WTC11 (cell line): ENCODE results near the gene MICAL2. TPM values are rescaled to one million over a fixed set of nuclear protein-coding genes. Genes with fewer than 3 reads are reported as not detected.

Experiments
- ATAC-seq: fragments of 200-7000 bp; cut with Tn5 transposase; 2 replicates; pipeline ENCODE4 v1.10.0; 2021; ENCODE audit warnings: mild to moderate bottlenecking, moderate library complexity
- CTCF ChIA-PET: fragments of 300-600 bp; sonication (Branson Sonifier 250); formaldehyde crosslinking; loops from one replicate; lab custom pipeline; 2021; ENCODE audit warnings: antibody characterized with exemption; lab: Charles Lee
- POLR2A ChIA-PET: fragments of 350-600 bp; sonication (Branson Sonifier 250); formaldehyde crosslinking; loops from one replicate; lab custom pipeline; 2021; ENCODE audit warnings: antibody characterized with exemption; lab: Charles Lee
- DNase-seq: peaks from one replicate; pipeline ENCODE4 v3.0.0; 2021; ENCODE audit warnings: low spot score
- H3K27ac Mint-ChIP-seq: 2 replicates; pipeline ENCODE4 v1.8.0; 2021; ENCODE audit warnings: mixed read lengths
- H3K27me3 Mint-ChIP-seq: 2 replicates; pipeline ENCODE4 v1.8.0; 2021; ENCODE audit warnings: low read depth, mild to moderate bottlenecking, moderate library complexity, mixed read lengths
- H3K36me3 Mint-ChIP-seq: 2 replicates; pipeline ENCODE4 v1.8.0; 2021; ENCODE audit warnings: mixed read lengths
- H3K4me1 Mint-ChIP-seq: 2 replicates; pipeline ENCODE4 v1.8.0; 2022; ENCODE audit warnings: mixed read lengths
- H3K4me3 Mint-ChIP-seq: 2 replicates; pipeline ENCODE4 v1.8.0; 2021; ENCODE audit warnings: mild to moderate bottlenecking, moderate library complexity, mixed read lengths
- H3K9me3 Mint-ChIP-seq: 2 replicates; pipeline ENCODE4 v1.8.0; 2021; ENCODE audit warnings: mixed read lengths
- AFF4 ChIP-seq: sonication (generic); formaldehyde crosslinking; IDR thresholded peaks from 2 replicates; pipeline ENCODE4 v1.8.1; 2023; ENCODE audit warnings: mild to moderate bottlenecking, missing genetic modification reagents, borderline replicate concordance
- ARID4B ChIP-seq: sonication (generic); formaldehyde crosslinking; IDR thresholded peaks from 2 replicates; pipeline ENCODE4 v1.8.0; 2023; ENCODE audit warnings: missing genetic modification reagents, mild to moderate bottlenecking, borderline replicate concordance
- E2F4 ChIP-seq: sonication (generic); formaldehyde crosslinking; IDR thresholded peaks from 2 replicates; pipeline ENCODE4 v1.8.1; 2022; ENCODE audit warnings: low read depth, mild to moderate bottlenecking, moderate library complexity, missing genetic modification reagents, borderline replicate concordance
- JAZF1 ChIP-seq: fragments of 250-450 bp; sonication (Bioruptor Pico); IDR thresholded peaks from 2 replicates; pipeline ENCODE4 v1.9.0; 2021; ENCODE audit warnings: moderate library complexity, mild to moderate bottlenecking, inconsistent platforms
- MYBL2 ChIP-seq: sonication (generic); formaldehyde crosslinking; IDR thresholded peaks from 2 replicates; pipeline ENCODE4 v1.8.1; 2023; ENCODE audit warnings: mild to moderate bottlenecking, moderate library complexity, missing genetic modification reagents
- PRDM15 ChIP-seq: sonication (generic); formaldehyde crosslinking; IDR thresholded peaks from 2 replicates; pipeline ENCODE4 v1.8.0; 2022; ENCODE audit warnings: missing genetic modification reagents
- SMAD4 ChIP-seq: sonication (generic); formaldehyde crosslinking; IDR thresholded peaks from 2 replicates; pipeline ENCODE4 v1.8.0; 2022; ENCODE audit warnings: mild to moderate bottlenecking, missing genetic modification reagents
- ZBTB43 ChIP-seq: sonication (generic); formaldehyde crosslinking; IDR thresholded peaks from 2 replicates; pipeline ENCODE4 v1.8.1; 2023; ENCODE audit warnings: mild to moderate bottlenecking, missing genetic modification reagents
- ZMAT4 ChIP-seq: fragments of 250-450 bp; sonication (Bioruptor Pico); IDR thresholded peaks from 2 replicates; pipeline ENCODE4 v1.9.0; 2021; ENCODE audit warnings: mild to moderate bottlenecking
- ZNF232 ChIP-seq: sonication (generic); formaldehyde crosslinking; IDR thresholded peaks from 2 replicates; pipeline ENCODE4 v1.8.0; 2022; ENCODE audit warnings: mild to moderate bottlenecking, missing genetic modification reagents
- ZNF416 ChIP-seq: fragments of 250-450 bp; sonication (Bioruptor Pico); IDR thresholded peaks from 2 replicates; pipeline ENCODE4 v1.9.0; 2021; ENCODE audit warnings: mild to moderate bottlenecking, inconsistent platforms
- total RNA-seq: library from RNA; stranded (reverse); gene quantifications from 3 replicates; pipeline ENCODE4 v1.2.3, GENCODE V29; 2021

Gene MICAL2
- total RNA-seq, 1 experiment from 2014 or later, result 3.1 TPM

GRCh38 chr11:12224537-12224893, 114.1 kb downstream of the MICAL2 start (continued):
- no peak for TF ChIP-seq PRDM15 (CRISPR knock-in tag)
- TF ChIP-seq ZNF232 (CRISPR knock-in tag), result no peak
- TF ChIP-seq AFF4 (CRISPR knock-in tag), result no peak
- TF ChIP-seq ZNF416 (CRISPR knock-in tag), result no peak
- no peak for TF ChIP-seq SMAD4

GRCh38 chr11:12225046-12225739, 114.8 kb downstream of the MICAL2 start:
- H3K36me3 Mint-ChIP-seq, result no peaks in the 10 kb centered on the region
- DNase-seq, result no peak
- POLR2A ChIA-PET, result no interaction called here
- H3K4me1 Mint-ChIP-seq, result no peaks in the 10 kb centered on the region
- H3K27me3 Mint-ChIP-seq, result no peaks in the 10 kb centered on the region
- H3K9me3 Mint-ChIP-seq, result no peaks in the 10 kb centered on the region
- no peak for TF ChIP-seq ZBTB43 (CRISPR knock-in tag)
- TF ChIP-seq JAZF1 (CRISPR knock-in tag), result no peak
- TF ChIP-seq ZMAT4, result no peak
- no peak for TF ChIP-seq E2F4 (CRISPR knock-in tag)
- TF ChIP-seq ARID4B (CRISPR knock-in tag), result no peak
- TF ChIP-seq MYBL2 (CRISPR knock-in tag), result no peak
- TF ChIP-seq, all 79 proteins: peak for 0
- ATAC-seq, result no peak
- H3K27ac Mint-ChIP-seq, result no peak overlapping the region
- CTCF ChIA-PET, result interaction anchor here (0.9 kb wide), 1 partner anchor 122 kb away, joined by 3 read pairs; no protein-coding TSS in a partner anchor
- no peak overlapping the region for H3K4me3 Mint-ChIP-seq
